Common myeloid progenitor, CD34-positive (primary cell): ENCODE measurements around the gene PRR14.

ENCODE experiments used
- CTCF ChIA-PET: fragments of 350-600 bp; sonication (Branson Sonifier 250); formaldehyde crosslinking; loops from one replicate; lab custom pipeline; 2021; ENCODE audit warnings: antibody characterized with exemption; lab: Charles Lee
- POLR2A ChIA-PET: fragments of 350-600 bp; sonication (Branson Sonifier 250); formaldehyde crosslinking; loops from one replicate; lab custom pipeline; 2021; ENCODE audit warnings: antibody characterized with exemption; lab: Charles Lee
- DNase-seq, 3 donors: peaks; one replicate each; pipeline versions ENCODE4 v3.0.0 to v3.0.0-alpha.2; 2013
- H3K27ac ChIP-seq, 2 experiments: 1 replicate in 1 of 2; 2 replicates in 1 of 2; pipeline ENCODE4 v1.7.0; 2013; ENCODE audit warnings: inconsistent platforms in 2 of 2, low read length in 2 of 2, mild to moderate bottlenecking in 2 of 2, low read depth in 1 of 2, moderate library complexity in 1 of 2; ENCODE audit not compliant: severe bottlenecking in 2 of 2, insufficient read depth in 1 of 2, poor library complexity in 1 of 2
- H3K27me3 ChIP-seq, 5 experiments: replicated peaks in 2 of 5; 1 replicate in 3 of 5; 2 replicates in 2 of 5; pipeline versions ENCODE4 v1.6.1 to v1.7.0; 2013; ENCODE audit warnings: low read length in 4 of 5, mild to moderate bottlenecking in 2 of 5, moderate library complexity in 2 of 5, inconsistent platforms in 1 of 5; ENCODE audit not compliant: insufficient read depth in 5 of 5, control insufficient read depth in 4 of 5
- H3K36me3 ChIP-seq, 4 experiments: 1 replicate in 2 of 4; 2 replicates in 2 of 4; pipeline versions ENCODE4 v1.6.1 to v1.7.0; 2013; ENCODE audit warnings: low read length in 3 of 4, control low read depth in 1 of 4, mild to moderate bottlenecking in 1 of 4; ENCODE audit not compliant: control insufficient read depth in 4 of 4, insufficient read depth in 4 of 4
- H3K4me1 ChIP-seq, 4 experiments: 1 replicate in 3 of 4; 2 replicates in 1 of 4; pipeline versions ENCODE4 v1.6.1 to v1.7.1; 2013; ENCODE audit warnings: low read length in 3 of 4, mild to moderate bottlenecking in 3 of 4, control low read depth in 1 of 4, inconsistent platforms in 1 of 4, moderate library complexity in 1 of 4; ENCODE audit not compliant: control insufficient read depth in 4 of 4, insufficient read depth in 4 of 4; ENCODE audit errors: control extremely low read depth in 1 of 4
- H3K4me3 ChIP-seq, 7 experiments: 1 replicate in 4 of 7; 2 replicates in 3 of 7; pipeline versions ENCODE4 v1.5.1 to v1.7.0; 2013; ENCODE audit warnings: mild to moderate bottlenecking in 7 of 7, low read length in 6 of 7, moderate library complexity in 6 of 7, inconsistent platforms in 2 of 7, low read depth in 2 of 7, control low read depth in 1 of 7; ENCODE audit not compliant: insufficient read depth in 4 of 7, control insufficient read depth in 1 of 7; ENCODE audit errors: extremely low read depth in 1 of 7
- H3K9me3 ChIP-seq, 5 experiments: 1 replicate in 4 of 5; 2 replicates in 1 of 5; pipeline versions ENCODE4 v1.6.1 to v1.7.1; 2013; ENCODE audit warnings: low read length in 4 of 5, mild to moderate bottlenecking in 2 of 5, inconsistent platforms in 1 of 5, low read depth in 1 of 5, moderate library complexity in 1 of 5; ENCODE audit not compliant: control insufficient read depth in 4 of 5, insufficient read depth in 2 of 5; ENCODE audit errors: control extremely low read depth in 1 of 5
- WGBS: methylation state at CpG from one replicate; pipeline ENCODE4 v1.1.5; 2013; ENCODE audit not compliant: insufficient coverage; 5-methylcytosine and 5-hydroxymethylcytosine counted together

The PRR14 gene

GRCh38 chr16:30606004-30606403 lies 44.8 kb upstream of the PRR14 start:
- CTCF ChIA-PET: interaction anchor here (0.8 to 1.4 kb wide), 6 partner anchors 9 to 44 kb away, joined by 3 to 6 read pairs (median 4); no protein-coding TSS in a partner anchor
- POLR2A ChIA-PET: interaction anchor here (0.6 kb wide), 1 partner anchor 42 kb away, joined by 4 read pairs; no protein-coding TSS in a partner anchor
- whole genome bisulfite sequencing: 100% methylated on average over 1 of the region's 3 CpGs

GRCh38 chr16:30609002-30609925 lies 41.5 kb upstream of the PRR14 start:
- peaks cover 1 to 20% (median 11%) of the 10 kb centered on the region in 4 experiments for H3K4me1 ChIP-seq
- WGBS: 2% methylated on average over 26 of the region's 40 CpGs

More at GRCh38 chr16:30606004-30606403, 44.8 kb upstream of the PRR14 start:
- peaks cover 2 to 36% (median 27%) of the 10 kb centered on the region in 4 experiments for H3K36me3 ChIP-seq
- H3K9me3 ChIP-seq: no peaks in the 10 kb centered on the region
- no peaks in the 10 kb centered on the region for H3K27me3 ChIP-seq
- DNase-seq: no peak
- H3K27ac ChIP-seq: no peak overlapping the region
- no peak overlapping the region for H3K4me3 ChIP-seq
- H3K4me1 ChIP-seq: peaks cover 1 to 17% (median 11%) of the 10 kb centered on the region in 4 experiments

GRCh38 chr16:30609926-30610839 lies 40.6 kb upstream of the PRR14 start, which contains the start of gene ZNF689:
ZNF689 (minus strand) TSS chr16:30610389; CDS start chr16:30610041, 348 bp downstream.
- DNase-seq: peak; percentile 96 to 97 (median 97)
- peaks cover 1 to 20% (median 11%) of the 10 kb centered on the region in 4 experiments for H3K4me1 ChIP-seq
- ChIA-PET POLR2A (interaction anchor here (0.7 to 1.0 kb wide), 3 partner anchors 15 to 113 kb away, joined by 3 to 4 read pairs (median 3); partner anchors contain the start of gene ZNF785), CTCF (interaction anchor here (0.7 to 14.5 kb wide), 8 partner anchors 9 to 46 kb away, joined by 3 to 144 read pairs (median 4); no protein-coding TSS in a partner anchor)
- H3K27ac ChIP-seq: peak within 1 kb of the TSS; percentile 97 to 98
- peaks cover 0 to 12% (median 7%) of the 10 kb centered on the region in 4 experiments for H3K36me3 ChIP-seq
- under 1% methylated on average over 51 of the region's 63 CpGs for WGBS
- H3K4me3 ChIP-seq: peak within 1 kb of the TSS; percentile 71 to 96 (median 87)
- H3K9me3 ChIP-seq: no peaks in the 10 kb centered on the region
- no peaks in the 10 kb centered on the region for H3K27me3 ChIP-seq

More at GRCh38 chr16:30609002-30609925, 41.5 kb upstream of the PRR14 start:
- POLR2A ChIA-PET: interaction anchor here (0.6 kb wide), 1 partner anchor 162 kb away, joined by 3 read pairs; no protein-coding TSS in a partner anchor
- CTCF ChIA-PET: interaction anchor here (1.0 to 14.5 kb wide), 7 partner anchors 8 to 74 kb away, joined by 3 to 144 read pairs (median 5); no protein-coding TSS in a partner anchor
- H3K4me3 ChIP-seq: peak overlapping the region; percentile 71 to 96 (median 87)
- peaks cover under 1 to 21% (median 16%) of the 10 kb centered on the region in 4 experiments for H3K36me3 ChIP-seq
- no peaks in the 10 kb centered on the region for H3K27me3 ChIP-seq
- DNase-seq: peak; percentile 25 to 64 (median 55)
- H3K9me3 ChIP-seq: no peaks in the 10 kb centered on the region
- H3K27ac ChIP-seq: peak overlapping the region; percentile 97 to 98

GRCh38 chr16:30615358-30616091 lies 35.2 kb upstream of the PRR14 start:
- Histone ChIP-seq H3K4me1 (peaks cover under 1 to 14% (median 7%) of the 10 kb centered on the region in 4 experiments), H3K36me3 (no peaks in the 10 kb centered on the region), H3K27me3 (no peaks in the 10 kb centered on the region), H3K9me3 (no peaks in the 10 kb centered on the region), H3K27ac (no peak overlapping the region), H3K4me3 (no peak overlapping the region)
- DNase-seq: peak; percentile 58 to 80 (median 77)
- POLR2A ChIA-PET: no interaction called here
- 69% methylated on average over 8 of the region's 12 CpGs for WGBS
- CTCF ChIA-PET: interaction anchor here (0.8 to 14.5 kb wide), 17 partner anchors 9 to 250 kb away, joined by 3 to 144 read pairs (median 4); partner anchors contain the start of genes ZNF48, ZNF747 and ZNF764

- DNase-seq: no peak
- Histone ChIP-seq H3K9me3 (peaks cover 0 to 3% (median 2%) of the 10 kb centered on the region in 5 experiments), H3K27me3 (peaks cover 0 to 2% (median 0%) of the 10 kb centered on the region in 5 experiments), H3K36me3 (no peaks in the 10 kb centered on the region), H3K4me1 (peaks cover 0 to 8% (median 5%) of the 10 kb centered on the region in 4 experiments), H3K27ac (no peak overlapping the region), H3K4me3 (no peak overlapping the region)
- 94% methylated on average over 4 of the region's 4 CpGs for WGBS
- ChIA-PET POLR2A (no interaction called here), CTCF (interaction anchor here (0.9 to 14.5 kb wide), 5 partner anchors 8 to 189 kb away, joined by 4 to 144 read pairs (median 6); partner anchors contain the start of genes DCTPP1 and ZNF689)
Observed at GRCh38 chr16:30619202-30619601, 31.6 kb upstream of the PRR14 start.
